ENCODE measurements around the gene KIAA1958. TPM values are rescaled to one million over a fixed set of nuclear protein-coding genes. Genes with fewer than 3 reads are reported as not detected.

The KIAA1958 gene
- total RNA-seq, 4 donors from 2014 or later: 1.3 to 4.0 (median 2.6) TPM

- in situ Hi-C loops (cut with MboI; ENCODE audit: low sequenced_read_pairs in 4 of 4): no loop called here
- Histone ChIP-seq H3K27ac (no peak overlapping the region), H3K9me3 (no peaks in the 10 kb centered on the region), H3K36me3 (peaks cover 0 to 42% of the 10 kb centered on the region in 2 donors), H3K27me3 (no peaks in the 10 kb centered on the region), H3K4me3 (no peak overlapping the region), H3K4me1 (no peaks in the 10 kb centered on the region)
- TF ChIP-seq POLR2A (IDR thresholded peaks at IDR 0.05): no peak
- TF ChIP-seq, protein P1, sequence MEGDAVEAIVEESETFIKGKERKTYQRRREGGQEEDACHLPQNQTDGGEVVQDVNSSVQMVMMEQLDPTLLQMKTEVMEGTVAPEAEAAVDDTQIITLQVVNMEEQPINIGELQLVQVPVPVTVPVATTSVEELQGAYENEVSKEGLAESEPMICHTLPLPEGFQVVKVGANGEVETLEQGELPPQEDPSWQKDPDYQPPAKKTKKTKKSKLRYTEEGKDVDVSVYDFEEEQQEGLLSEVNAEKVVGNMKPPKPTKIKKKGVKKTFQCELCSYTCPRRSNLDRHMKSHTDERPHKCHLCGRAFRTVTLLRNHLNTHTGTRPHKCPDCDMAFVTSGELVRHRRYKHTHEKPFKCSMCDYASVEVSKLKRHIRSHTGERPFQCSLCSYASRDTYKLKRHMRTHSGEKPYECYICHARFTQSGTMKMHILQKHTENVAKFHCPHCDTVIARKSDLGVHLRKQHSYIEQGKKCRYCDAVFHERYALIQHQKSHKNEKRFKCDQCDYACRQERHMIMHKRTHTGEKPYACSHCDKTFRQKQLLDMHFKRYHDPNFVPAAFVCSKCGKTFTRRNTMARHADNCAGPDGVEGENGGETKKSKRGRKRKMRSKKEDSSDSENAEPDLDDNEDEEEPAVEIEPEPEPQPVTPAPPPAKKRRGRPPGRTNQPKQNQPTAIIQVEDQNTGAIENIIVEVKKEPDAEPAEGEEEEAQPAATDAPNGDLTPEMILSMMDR (IDR thresholded peaks at IDR 0.05 in 4 of 5, conservative IDR thresholded peaks at IDR 0.05 in 1 of 5): no peak
- DNase-seq: no peak
- no peak for ATAC-seq
- intact Hi-C loops (cut with DNase I; ENCODE audit: low total_unique reads): no loop called here
These were observed 11.3 kb upstream of the KIAA1958 start for GRCh38 chr9:112475318-112475717.

- H3K9me3 ChIP-seq: no peaks in the 10 kb centered on the region
- intact Hi-C loops (cut with DNase I; ENCODE audit: low total_unique reads): no loop called here
- in situ Hi-C loops (cut with MboI; ENCODE audit: low sequenced_read_pairs in 4 of 4): no loop called here
- TF ChIP-seq POLR2A (IDR thresholded peaks at IDR 0.05): no peak
- TF ChIP-seq, protein P1 (IDR thresholded peaks at IDR 0.05 in 4 of 5, conservative IDR thresholded peaks at IDR 0.05 in 1 of 5): no peak
- H3K4me1 ChIP-seq: no peaks in the 10 kb centered on the region
- H3K27me3 ChIP-seq: no peaks in the 10 kb centered on the region
- peaks cover 0 to 26% of the 10 kb centered on the region in 2 donors for H3K36me3 ChIP-seq
- no peak overlapping the region for H3K27ac ChIP-seq
- DNase-seq (no peak), ATAC-seq (no peak)
- no peak overlapping the region for H3K4me3 ChIP-seq
These were observed 9.3 kb upstream of the KIAA1958 start for GRCh38 chr9:112477330-112477729.

DNA sequence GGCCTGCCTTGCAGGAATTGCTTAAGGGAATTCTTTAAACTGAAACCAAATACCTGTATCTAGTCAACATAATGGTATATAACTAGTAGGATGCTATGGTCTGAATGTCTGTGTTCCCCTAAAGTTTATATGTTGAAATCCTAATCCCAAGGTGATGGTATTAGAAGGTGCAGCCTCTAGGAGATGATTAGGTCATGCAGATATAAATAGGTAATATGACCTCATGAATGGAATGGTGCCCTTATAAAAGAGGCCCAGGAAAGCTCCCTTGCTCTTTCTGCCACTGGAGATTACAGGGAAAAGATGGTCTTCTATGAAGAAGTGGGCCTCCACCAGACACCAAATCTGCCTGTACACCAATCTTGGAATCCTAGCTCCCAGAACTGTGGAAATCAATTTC, 7.4 kb upstream of the KIAA1958 start:
- TF ChIP-seq, protein P1 (IDR thresholded peaks at IDR 0.05 in 4 of 5, conservative IDR thresholded peaks at IDR 0.05 in 1 of 5): no peak
- TF ChIP-seq POLR2A (IDR thresholded peaks at IDR 0.05): no peak
- intact Hi-C loops (cut with DNase I; ENCODE audit: low total_unique reads) (no loop called here), in situ Hi-C loops (cut with MboI; ENCODE audit: low sequenced_read_pairs in 4 of 4) (no loop called here)
- DNase-seq (no peak), ATAC-seq (peak; percentile 82 to 90)
- Histone ChIP-seq H3K9me3 (no peaks in the 10 kb centered on the region), H3K36me3 (peaks cover 0 to 16% of the 10 kb centered on the region in 2 donors), H3K27ac (peak overlapping the region in 1 of 4 donors; percentile 31), H3K4me1 (no peaks in the 10 kb centered on the region), H3K4me3 (no peak overlapping the region), H3K27me3 (no peaks in the 10 kb centered on the region)

- no peak for DNase-seq
- no peaks in the 10 kb centered on the region for H3K9me3 ChIP-seq
- H3K4me1 ChIP-seq: peaks cover 3 to 11% of the 10 kb centered on the region in 2 donors
- TF ChIP-seq POLR2A (IDR thresholded peaks at IDR 0.05): no peak
- TF ChIP-seq, protein P1 (IDR thresholded peaks at IDR 0.05 in 4 of 5, conservative IDR thresholded peaks at IDR 0.05 in 1 of 5): no peak
- H3K27ac ChIP-seq: no peak overlapping the region
- no peak for ATAC-seq
- intact Hi-C loops (cut with DNase I; ENCODE audit: low total_unique reads): loop anchor here (5.0 kb wide), 2 partner anchors 107 to 233 kb away; partner anchors contain the start of gene INIP
- in situ Hi-C loops (cut with MboI; ENCODE audit: low sequenced_read_pairs in 4 of 4): no loop called here
- no peaks in the 10 kb centered on the region for H3K27me3 ChIP-seq
- H3K4me3 ChIP-seq: no peak overlapping the region
- H3K36me3 ChIP-seq: no peaks in the 10 kb centered on the region
These were observed 2.0 kb upstream of the KIAA1958 start for GRCh38 chr9:112484607-112485006.

GRCh38 chr9:112485574-112485973, 1.1 kb upstream of the KIAA1958 start:
- no peak for ATAC-seq
- intact Hi-C loops (cut with DNase I; ENCODE audit: low total_unique reads) (loop anchor here (5.0 kb wide), 2 partner anchors 108 to 232 kb away; partner anchors contain the start of gene INIP), in situ Hi-C loops (cut with MboI; ENCODE audit: low sequenced_read_pairs in 4 of 4) (no loop called here)
- no peak for DNase-seq
- TF ChIP-seq, protein P1 (IDR thresholded peaks at IDR 0.05 in 4 of 5, conservative IDR thresholded peaks at IDR 0.05 in 1 of 5): no peak
- TF ChIP-seq POLR2A (IDR thresholded peaks at IDR 0.05): no peak
- no peaks in the 10 kb centered on the region for H3K27me3 ChIP-seq
- H3K36me3 ChIP-seq: no peaks in the 10 kb centered on the region
- H3K9me3 ChIP-seq: no peaks in the 10 kb centered on the region
- peaks cover 3 to 11% of the 10 kb centered on the region in 2 donors for H3K4me1 ChIP-seq
- peak overlapping the region in 1 of 4 donors; percentile 75 for H3K4me3 ChIP-seq
- peak overlapping the region in 2 of 4 donors; percentile 64 to 77 for H3K27ac ChIP-seq

All from gastrocnemius medialis (tissue), 4 donors.